Suppressor macrophage treated with lipopolysaccharide for 4 hours (primary cell): ENCODE results near the gene LEMD1.

Experiments
- DNase-seq: peaks from one replicate; pipeline ENCODE4 v3.0.0-alpha.2; 2020

Gene LEMD1

DNA sequence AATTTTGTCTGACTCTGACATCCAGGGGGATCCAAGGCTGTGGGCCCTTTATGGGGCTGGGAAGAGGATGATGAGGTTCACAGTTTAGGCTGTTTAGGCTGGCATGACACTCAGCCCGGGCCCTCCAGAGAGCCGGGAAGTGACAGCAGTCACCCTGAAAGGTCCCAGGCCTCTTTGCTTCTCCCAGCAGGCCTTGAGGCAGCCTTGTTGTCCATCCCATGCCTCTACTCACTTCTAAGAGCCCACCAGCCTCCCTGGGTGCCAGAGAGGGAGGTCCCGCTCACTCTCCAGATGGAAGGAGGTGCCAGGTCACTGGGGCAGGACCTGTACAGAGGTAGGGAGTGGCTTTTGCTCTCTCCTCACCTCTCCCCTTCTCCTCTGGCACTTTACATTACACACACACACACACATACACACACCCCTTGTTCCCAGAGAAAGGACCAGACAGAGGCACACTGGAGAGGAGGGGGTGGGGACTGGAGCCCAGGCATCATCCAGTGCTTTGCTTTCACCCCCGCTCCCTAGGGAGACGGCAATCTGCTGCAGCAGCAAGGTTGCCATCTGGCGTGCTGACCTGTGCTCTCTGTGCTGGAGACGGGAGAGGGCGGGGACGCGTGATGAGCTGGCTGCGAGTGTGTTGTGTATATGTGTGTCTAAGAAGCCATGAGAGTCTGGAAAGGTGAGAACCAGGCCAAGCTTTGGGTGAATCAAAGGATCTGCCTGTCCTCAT, 69.7 kb downstream of the LEMD1 start:
- DNase-seq: no peak

DNA sequence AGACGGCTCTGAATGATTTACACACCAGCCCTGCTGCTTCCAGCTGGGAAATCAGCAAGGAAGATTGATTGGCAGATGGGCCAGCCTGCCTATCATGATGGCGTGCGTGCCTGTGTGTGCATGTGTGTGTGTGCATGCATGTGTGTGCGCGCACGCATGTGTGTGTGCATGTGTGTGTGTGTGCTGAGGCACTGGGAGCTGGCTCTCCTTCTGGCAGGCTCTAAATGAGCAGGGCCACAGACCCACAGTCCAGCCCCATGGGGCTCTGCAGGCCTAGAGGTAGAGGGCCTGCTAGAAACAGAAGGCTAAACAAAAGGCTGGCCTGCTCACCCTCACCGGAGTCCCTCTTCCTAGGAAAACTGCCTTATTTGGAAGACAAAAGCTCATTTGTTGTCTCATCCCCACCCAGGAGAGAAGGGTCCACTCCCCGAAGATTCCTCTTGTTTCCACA, 71.1 kb downstream of the LEMD1 start:
- DNase-seq: no peak

DNA sequence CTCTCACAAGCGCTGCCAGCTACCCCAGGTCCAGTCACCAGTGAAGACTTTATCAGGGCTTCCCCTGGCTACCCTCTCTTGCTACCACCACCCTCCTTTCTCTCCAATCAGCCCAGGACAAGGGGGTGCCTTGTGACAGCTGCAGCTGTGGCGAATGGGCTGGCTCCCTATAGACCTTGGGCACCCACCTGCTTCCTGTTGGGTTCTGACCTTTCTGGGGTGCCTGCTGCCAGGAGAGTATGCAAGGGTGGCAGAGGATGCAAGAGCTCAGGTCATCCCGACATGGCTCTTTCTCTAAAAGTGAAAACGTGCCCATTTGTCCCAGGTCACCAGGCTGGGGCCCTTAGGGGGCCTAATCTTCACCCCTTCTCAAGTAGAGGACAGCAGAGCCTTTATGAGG, 71.7 kb downstream of the LEMD1 start:
- DNase-seq: no peak

DNA sequence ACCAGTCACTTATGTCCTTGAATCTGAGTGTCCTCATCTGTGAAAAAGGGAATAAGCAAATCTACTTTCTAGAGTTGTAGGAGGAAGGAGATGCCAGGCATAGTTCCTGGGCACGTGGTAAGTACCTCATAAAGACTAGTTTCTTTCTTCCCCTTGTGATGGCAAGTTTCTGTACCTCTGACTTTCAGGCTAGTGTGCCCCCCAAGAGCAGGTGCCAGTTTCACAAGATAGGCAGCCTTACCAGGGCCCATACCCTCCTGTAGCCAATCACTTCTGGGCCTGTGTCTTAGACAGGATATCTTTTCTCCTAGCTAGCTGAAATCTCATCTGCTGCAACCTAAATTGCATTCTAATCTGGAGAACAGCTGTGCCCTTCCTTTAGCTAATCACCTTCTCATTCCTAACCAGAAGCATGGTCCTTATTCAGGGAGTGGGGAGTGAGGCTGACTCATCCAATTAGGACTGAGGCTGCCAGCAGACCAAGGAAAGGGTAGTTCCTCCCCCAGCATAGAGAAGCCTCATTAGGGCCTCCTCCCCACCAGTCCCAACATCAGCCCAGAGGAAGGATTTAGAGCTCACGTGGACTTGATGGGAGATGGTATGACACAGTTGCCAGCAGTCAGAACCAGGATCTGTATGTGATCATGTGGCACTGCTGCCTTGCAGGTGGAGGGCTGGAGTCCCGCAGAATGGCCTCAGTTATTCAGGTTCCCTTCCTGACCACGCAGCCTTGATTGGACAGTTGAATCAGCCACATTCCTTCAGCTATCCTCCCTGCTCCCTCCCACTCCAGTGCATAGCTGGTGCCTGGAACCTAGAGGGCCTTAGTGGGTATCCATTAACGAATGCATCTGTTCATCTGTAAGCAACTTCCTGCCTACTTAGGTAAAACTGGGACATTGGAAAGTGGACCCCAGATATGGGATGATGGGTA, 73.0 kb downstream of the LEMD1 start:
- no peak for DNase-seq

DNA sequence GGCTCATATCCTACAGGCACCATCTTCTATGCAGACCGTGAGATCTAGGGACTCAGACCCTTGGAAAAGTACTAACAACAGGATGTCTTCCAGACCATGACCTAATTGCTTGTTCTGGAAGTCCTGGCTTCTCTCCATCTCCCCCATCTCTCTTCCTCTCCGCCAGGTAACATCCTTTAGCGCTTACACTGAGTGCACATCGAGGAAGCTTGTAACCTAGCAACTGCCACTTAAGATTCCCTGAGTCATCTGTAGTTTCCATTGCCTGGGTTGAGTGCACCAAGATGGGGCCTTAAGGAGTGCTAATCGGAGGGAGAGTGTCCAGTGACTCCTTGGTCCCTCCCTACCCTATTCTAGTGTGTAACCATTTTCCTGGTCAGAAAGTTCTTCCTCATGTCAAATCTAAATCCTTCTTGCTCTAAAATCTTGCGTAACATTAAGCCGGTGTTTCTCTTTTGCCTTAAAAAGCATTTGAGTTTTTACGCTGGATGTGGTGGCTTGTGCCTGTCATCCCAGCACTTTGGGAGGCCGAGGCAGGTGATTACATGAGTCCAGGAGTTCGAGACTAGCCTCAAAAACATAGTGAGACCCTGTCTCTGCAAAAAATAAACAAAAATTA, 74.8 kb downstream of the LEMD1 start:
- DNase-seq: no peak

DNA sequence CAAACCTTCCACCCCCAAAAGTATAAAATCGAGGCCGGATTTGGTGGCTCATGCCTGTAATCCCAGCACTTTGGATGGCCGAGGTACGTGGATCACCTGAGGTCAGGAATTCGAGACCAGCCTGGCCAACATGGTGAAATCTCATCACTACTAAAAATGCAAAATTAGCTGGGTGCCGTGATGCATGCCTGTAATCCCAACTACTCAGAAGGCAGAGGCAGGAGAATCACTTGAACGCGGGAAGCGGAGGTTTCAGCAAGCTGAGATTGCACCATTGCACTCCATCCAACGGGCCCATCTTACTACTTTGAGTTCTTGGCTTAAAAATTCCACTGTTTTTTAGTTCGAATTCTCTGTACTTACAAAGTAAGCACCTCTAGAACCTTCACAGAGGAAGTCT, 76.1 kb downstream of the LEMD1 start:
- DNase-seq: no peak

DNA sequence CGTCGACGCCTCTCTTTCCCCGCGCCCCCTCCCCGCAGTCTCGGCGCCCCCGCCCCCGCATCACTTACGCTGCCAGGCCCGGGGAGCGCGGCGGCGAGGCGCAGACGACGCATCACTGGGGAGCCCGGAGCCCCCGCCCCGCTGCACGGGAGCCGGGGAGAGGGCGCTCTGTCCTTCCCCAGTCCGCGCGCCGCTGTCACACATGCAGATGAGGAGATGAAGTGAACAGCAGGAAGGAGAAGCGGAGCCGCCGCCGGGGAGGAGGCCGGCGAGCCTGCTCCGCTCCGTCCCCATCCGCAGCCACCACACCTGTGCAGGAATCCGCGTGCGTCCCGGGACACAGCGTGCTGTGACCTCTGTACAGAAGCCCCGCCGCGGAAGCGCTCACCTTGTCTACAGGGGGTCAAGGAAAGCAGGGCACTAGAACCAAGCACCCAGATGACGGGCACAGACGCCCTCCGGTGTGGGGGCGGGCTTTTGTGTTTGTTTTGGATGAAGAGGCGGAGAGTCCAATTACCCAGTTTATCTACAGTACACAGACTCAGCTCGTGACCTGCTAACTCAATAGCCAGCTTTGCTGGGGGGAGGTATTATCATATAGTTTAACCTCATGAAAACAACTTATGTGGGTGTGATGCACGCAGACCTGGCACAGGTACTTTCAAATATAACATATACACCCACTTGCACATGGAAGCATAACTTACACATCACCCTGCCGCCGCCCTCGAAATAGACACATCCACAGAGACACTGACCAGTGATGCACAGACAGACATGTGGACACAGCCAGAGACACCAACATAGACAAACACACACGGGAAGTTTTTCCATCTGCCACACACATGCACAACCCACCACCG, 77.6 kb downstream of the LEMD1 start:
- DNase-seq: peak; percentile 25

DNA sequence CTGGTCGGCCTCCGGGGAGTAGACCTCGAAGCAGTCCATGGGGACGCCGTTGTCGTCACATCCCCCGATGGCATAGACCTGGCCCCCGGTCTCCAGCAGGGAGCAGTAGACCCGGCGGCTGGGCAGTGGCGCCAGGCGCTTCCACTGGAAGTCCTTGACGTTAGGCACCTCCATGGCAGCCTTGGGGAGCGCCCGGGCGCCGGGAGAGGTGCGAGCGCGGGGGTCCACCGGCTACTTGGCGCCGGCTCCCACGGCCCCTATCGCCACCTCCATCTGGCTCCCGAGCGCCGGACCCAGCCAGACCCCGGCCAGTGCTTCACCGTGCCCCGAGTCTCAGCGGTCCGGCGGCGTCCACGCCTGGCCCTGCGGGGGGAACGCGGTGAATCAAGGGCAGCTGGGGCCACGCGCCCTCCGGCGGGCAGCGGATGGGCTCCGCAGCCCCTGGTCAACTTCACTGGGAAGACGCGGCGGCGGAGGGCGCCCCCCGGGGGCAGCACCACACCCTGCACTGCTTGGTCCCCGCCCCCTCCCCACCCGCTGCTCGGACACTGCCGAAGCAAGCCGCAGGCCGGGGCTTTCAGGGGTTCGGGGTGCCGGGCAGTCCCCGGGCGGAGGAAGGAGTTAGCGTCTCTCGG, 78.3 kb downstream of the LEMD1 start:
- peak; percentile 23 for DNase-seq

DNA sequence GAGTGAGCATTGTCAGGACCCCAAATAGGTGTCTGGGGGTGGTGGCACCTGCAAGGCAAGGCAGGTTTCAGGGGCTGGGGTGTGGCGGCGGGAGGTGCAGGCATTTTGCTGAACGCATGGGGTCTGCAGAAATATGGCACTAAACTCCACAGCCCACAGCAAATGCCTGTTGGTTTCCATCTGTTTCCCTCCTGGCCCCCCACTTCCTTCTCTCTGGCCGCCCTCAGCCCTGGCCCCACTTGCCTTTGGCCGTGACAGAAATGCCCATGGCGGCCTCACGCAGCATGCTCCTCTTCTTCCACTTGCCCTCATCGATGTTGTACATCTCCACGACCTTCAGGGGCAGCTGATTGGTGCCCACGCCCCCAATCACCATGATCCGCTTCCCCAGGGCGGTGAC, 78.9 kb downstream of the LEMD1 start:
- DNase-seq: no peak

DNA sequence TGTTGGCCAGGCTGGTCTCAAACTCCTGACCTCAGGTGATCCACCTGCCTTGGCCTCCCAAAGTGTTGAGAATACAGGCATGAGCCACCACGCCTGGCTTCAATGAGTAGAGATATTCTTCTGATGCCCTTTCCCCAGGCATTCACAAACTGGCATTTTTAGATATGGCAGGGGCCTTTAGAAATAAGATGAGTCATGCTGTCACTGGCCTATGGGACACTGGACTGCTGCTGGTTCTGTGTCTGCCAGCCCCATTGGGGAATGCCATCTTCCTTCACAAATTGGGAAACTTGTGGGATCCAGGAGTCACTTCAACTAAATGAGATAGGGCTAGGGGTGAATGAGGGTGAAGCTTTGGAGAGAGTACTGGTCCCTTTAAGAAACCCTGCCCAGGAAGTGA, 81.2 kb downstream of the LEMD1 start:
- no peak for DNase-seq

DNA sequence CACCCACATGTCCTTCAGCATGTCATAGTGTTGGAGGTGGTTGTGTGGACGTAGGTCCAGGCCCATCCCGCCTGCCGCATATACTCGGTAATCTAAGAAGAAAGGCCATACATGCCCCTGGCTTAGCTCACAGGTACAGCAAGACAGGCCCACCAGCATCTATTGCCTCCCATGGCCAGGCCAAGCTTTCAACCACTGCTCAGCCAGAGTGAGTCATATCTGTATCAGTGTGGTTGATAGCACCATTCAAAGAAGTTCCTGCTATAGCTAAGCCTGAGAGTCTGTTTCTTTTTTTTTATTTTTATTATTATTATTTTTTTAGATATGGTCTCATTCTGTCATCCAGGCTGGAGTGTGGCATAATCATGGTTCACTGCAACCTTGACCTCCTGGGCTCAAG, 82.1 kb downstream of the LEMD1 start:
- no peak for DNase-seq

DNA sequence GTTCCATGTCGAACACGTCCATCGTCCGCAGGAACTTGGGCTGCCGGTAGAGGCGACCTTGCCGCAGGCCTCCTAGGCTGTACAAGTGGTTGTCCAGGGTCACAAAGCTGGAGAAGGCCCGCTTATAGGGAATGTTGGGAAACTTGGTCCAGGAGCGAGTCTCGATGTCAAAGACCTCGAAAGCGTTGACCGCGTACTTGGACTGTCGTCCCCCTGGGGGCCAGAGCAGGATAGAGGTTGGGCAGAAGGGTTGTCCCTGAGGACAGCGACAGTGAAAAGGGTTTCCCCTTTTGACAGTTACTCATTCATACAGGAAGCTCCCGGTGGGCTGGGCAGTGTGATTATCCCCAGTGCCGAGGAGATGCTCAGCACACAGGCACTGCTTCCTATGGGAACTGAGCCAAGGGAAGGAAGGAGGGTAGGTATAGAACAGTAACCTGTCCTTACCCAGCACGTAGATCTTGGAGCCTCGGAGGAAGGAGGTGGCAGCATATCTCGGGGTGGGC, 82.6 kb downstream of the LEMD1 start:
- DNase-seq: no peak

DNA sequence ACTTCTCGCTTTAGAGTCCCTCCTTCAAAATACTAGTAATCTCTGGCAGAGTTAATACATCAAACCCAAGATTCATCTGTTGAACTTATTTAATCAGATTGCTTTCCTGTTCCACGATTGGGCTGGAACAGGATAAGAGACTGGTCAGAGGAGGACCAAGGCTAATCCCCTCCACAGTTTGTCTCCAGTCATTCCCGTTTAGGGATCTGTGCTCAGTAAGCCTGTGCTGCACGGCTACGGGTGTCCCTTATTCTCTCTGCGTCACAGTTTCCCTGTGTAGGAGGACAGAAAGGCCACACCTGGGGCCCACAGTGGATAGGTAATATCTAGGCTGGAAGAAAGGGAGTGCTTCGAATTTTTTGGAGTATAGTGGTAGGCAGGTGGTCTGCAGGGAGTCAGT, 83.8 kb downstream of the LEMD1 start:
- DNase-seq: no peak

DNA sequence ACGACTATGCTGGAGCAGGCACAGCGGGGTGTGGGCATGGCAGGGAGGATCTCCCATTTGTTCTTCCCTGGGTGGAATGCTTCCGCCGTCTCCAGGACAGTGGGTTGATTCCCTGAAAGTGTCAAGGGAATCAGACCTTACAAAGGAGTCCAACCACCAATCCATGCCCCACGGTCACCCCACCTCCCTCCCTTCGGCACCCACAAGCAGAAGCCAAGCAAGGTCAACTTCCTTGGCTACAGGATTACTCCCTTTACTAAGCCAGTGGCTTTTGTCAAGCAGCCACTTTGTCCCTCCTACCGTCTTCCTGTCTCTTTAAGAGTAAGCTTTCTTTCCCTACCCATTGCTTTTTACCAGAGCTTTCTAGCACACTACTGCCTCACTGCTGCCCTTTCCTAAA, 84.4 kb downstream of the LEMD1 start:
- no peak for DNase-seq

DNA sequence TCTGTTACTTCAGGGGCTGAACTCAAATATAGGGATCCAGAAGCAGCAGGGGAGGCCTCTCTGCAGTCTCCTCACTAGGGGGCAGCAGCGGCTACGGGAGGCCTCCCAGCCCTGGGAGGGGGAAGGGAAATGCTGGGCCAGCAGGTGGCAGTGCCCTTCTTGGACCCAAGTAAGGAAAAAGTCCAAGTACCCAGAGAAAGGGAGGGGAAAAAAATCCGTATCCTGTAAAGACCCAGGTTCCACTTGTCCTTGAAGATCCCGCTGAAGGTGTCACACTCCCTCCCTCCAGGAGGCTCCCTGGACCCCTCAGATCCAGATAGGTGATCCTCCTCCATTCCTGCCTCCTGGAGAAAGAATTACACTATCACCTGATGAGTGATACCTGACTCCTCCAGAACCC, 86.2 kb downstream of the LEMD1 start:
- peak; percentile 88 for DNase-seq

DNA sequence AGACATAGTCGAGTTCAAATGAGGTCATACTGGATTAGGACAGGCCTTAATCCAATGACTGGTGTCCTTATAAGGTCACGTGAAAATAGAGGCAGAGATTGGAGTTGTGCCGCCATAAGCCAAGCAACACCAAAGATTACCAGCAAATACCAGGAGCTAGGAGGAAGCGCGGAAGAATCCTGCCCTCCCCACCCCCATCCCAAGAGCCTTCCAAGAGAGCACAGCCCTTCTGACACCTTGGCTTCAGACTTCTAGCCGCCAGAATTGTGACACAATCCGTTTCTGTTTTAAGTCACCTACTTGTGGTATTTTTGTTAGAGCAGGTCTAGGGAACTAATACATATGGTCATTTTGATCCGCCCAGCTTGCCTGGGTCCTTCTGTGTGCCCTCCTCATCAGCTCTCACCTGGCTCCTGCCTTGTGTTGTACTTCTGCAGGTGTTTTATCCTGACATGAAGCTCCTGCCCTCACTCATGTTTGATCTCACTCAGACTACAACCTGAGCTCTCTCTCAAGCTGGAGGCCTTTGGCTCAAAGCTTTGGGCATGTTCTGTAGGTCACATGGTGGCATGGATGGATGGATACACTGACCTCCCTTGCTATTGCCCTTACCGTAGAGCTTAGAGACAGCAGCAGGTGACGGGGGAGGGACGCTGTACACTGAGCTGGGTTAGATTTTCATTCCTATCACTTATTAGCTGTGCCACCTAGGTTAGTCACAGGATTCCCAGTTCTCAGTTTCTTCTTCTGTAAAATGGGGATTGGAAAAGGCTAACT, 89.7 kb downstream of the LEMD1 start:
- DNase-seq: no peak
